ENCODE data around the gene YEATS2. TPM values are rescaled to one million over a fixed set of nuclear protein-coding genes. Genes with fewer than 3 reads are reported as not detected.

The YEATS2 gene
- total and polyA plus RNA-seq, 2 experiments from 2014 or later, result 15.2 to 72.8 TPM

- Histone ChIP-seq H3K36me3 (ENCODE audit: insufficient read depth) (peaks cover 13% of the 10 kb centered on the region), H3K27me3 (ENCODE audit: insufficient read depth) (no peaks in the 10 kb centered on the region), H3K4me3 (no peak overlapping the region), H3K79me2 (replicated peaks; ENCODE audit: insufficient read depth) (peaks cover 67% of the 10 kb centered on the region), H3K9me2 (ENCODE audit: insufficient read depth) (no peaks in the 10 kb centered on the region), H3K27ac (ENCODE audit: low read depth) (no peak overlapping the region), H3F3A (replicated peaks; ENCODE audit: low read depth) (no peaks in the 10 kb centered on the region), H3K4me2 (no peak overlapping the region), H3K4me1 (ENCODE audit: insufficient read depth) (no peaks in the 10 kb centered on the region), H2AFZ (no peak overlapping the region), H4K20me1 (replicated peaks; ENCODE audit: insufficient read depth) (peaks cover 33% of the 10 kb centered on the region)
- ATAC-seq, result no peak
- TF ChIP-seq STAT1 (IDR thresholded peaks at IDR 0.05; ENCODE audit: unreplicated experiment), result no peak
- no peak for TF ChIP-seq JUNB (IDR thresholded peaks at IDR 0.05; ENCODE audit: unreplicated experiment)
- TF ChIP-seq NANOG (IDR thresholded peaks at IDR 0.05; ENCODE audit: borderline replicate concordance), result no peak
- TF ChIP-seq, protein P1, sequence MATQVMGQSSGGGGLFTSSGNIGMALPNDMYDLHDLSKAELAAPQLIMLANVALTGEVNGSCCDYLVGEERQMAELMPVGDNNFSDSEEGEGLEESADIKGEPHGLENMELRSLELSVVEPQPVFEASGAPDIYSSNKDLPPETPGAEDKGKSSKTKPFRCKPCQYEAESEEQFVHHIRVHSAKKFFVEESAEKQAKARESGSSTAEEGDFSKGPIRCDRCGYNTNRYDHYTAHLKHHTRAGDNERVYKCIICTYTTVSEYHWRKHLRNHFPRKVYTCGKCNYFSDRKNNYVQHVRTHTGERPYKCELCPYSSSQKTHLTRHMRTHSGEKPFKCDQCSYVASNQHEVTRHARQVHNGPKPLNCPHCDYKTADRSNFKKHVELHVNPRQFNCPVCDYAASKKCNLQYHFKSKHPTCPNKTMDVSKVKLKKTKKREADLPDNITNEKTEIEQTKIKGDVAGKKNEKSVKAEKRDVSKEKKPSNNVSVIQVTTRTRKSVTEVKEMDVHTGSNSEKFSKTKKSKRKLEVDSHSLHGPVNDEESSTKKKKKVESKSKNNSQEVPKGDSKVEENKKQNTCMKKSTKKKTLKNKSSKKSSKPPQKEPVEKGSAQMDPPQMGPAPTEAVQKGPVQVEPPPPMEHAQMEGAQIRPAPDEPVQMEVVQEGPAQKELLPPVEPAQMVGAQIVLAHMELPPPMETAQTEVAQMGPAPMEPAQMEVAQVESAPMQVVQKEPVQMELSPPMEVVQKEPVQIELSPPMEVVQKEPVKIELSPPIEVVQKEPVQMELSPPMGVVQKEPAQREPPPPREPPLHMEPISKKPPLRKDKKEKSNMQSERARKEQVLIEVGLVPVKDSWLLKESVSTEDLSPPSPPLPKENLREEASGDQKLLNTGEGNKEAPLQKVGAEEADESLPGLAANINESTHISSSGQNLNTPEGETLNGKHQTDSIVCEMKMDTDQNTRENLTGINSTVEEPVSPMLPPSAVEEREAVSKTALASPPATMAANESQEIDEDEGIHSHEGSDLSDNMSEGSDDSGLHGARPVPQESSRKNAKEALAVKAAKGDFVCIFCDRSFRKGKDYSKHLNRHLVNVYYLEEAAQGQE (IDR thresholded peaks at IDR 0.05; ENCODE audit: unreplicated experiment), result no peak
- TF ChIP-seq ETS1 (IDR thresholded peaks at IDR 0.05), result no peak
- no peak for TF ChIP-seq ZNF331 (CRISPR knock-in tag; IDR thresholded peaks at IDR 0.05; ENCODE audit: low read depth)
- no peak for TF ChIP-seq ZNF114 (CRISPR knock-in tag; IDR thresholded peaks at IDR 0.05)
- no peak for TF ChIP-seq ZNF462 (CRISPR knock-in tag; IDR thresholded peaks at IDR 0.05)
- TF ChIP-seq EZH2 (IDR thresholded peaks at IDR 0.05; ENCODE audit: low read depth, unreplicated experiment), result no peak
- no peak for TF ChIP-seq EZH2phosphoT487 (IDR thresholded peaks at IDR 0.05; ENCODE audit: unreplicated experiment)
- no peak for TF ChIP-seq CREB1 (CRISPR knock-in tag; IDR thresholded peaks at IDR 0.05; ENCODE audit: low read depth)
- no peak for DNase-seq (ENCODE audit: low spot score)
- Mint-ChIP-seq H3K27ac (no peak overlapping the region), H3K4me3 (no peak overlapping the region), H3K36me3 (ENCODE audit: low read depth) (peaks cover 37% of the 10 kb centered on the region), H3K9me3 (no peaks in the 10 kb centered on the region), H3K27me3 (ENCODE audit: insufficient read depth, low read depth, poor library complexity) (peaks cover 2% of the 10 kb centered on the region), H3K4me1 (no peaks in the 10 kb centered on the region)
These were observed 17.0 kb downstream of the YEATS2 start for GRCh38 chr3:183714622-183715021.

All from GM23338 (cell line).